Measurements from ENCODE around the gene IGHMBP2.

The IGHMBP2 gene

DNA sequence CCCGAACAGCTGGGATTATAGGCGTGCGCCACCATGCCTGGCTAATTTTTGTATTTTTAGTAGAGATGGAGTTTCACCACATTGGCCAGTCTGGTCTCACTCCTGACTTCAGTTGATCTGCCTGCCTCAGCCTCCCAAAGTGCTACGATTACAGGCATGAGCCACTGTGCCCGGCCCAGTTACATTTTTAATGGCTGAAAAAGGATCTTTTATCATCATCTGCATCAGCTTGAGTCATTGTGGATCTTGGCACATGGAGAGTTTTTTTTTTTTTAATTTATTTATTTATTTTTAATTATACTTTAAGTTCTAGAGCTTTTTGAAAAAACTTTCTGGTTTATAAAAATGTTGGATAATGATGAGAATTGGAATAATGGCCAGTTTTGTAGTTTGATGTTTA, 8.6 kb downstream of the IGHMBP2 start:
- Histone ChIP-seq H3K27ac (no peak overlapping the region), H3K4me3 (ENCODE audit: low read depth in 1 of 2, low read length in 1 of 2) (no peak overlapping the region), H3K27me3 (no peaks in the 10 kb centered on the region), H3K9me3 (no peaks in the 10 kb centered on the region), H3K36me3 (peaks cover 91% of the 10 kb centered on the region), H3K4me1 (ENCODE audit: control insufficient read depth in 1 of 2, insufficient read depth in 1 of 2, low read depth in 1 of 2, low read length in 1 of 2) (no peaks in the 10 kb centered on the region)
- TF ChIP-seq, protein P1, sequence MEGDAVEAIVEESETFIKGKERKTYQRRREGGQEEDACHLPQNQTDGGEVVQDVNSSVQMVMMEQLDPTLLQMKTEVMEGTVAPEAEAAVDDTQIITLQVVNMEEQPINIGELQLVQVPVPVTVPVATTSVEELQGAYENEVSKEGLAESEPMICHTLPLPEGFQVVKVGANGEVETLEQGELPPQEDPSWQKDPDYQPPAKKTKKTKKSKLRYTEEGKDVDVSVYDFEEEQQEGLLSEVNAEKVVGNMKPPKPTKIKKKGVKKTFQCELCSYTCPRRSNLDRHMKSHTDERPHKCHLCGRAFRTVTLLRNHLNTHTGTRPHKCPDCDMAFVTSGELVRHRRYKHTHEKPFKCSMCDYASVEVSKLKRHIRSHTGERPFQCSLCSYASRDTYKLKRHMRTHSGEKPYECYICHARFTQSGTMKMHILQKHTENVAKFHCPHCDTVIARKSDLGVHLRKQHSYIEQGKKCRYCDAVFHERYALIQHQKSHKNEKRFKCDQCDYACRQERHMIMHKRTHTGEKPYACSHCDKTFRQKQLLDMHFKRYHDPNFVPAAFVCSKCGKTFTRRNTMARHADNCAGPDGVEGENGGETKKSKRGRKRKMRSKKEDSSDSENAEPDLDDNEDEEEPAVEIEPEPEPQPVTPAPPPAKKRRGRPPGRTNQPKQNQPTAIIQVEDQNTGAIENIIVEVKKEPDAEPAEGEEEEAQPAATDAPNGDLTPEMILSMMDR (IDR thresholded peaks at IDR 0.05): no peak

DNA sequence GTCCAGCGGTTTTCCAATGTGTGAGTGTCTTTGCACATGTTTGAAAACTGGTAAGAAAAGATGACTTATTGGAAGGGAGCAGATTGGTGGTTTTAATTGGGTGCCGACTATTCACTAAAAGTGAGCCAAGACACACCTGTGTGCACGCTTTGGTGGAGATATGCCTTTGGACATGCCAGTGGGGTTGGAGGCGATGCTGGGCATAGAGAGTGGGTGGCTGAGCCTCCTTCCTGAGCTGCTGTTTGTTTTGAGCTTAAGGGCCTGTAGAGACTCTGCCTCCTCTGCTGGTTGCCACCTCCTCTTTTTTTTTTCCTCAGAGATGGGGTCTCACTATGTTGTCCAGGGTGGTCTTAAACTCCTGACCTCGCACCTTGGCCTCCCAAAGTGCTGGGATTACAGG, 9.5 kb downstream of the IGHMBP2 start:
- TF ChIP-seq, protein P1 (IDR thresholded peaks at IDR 0.05): no peak

DNA sequence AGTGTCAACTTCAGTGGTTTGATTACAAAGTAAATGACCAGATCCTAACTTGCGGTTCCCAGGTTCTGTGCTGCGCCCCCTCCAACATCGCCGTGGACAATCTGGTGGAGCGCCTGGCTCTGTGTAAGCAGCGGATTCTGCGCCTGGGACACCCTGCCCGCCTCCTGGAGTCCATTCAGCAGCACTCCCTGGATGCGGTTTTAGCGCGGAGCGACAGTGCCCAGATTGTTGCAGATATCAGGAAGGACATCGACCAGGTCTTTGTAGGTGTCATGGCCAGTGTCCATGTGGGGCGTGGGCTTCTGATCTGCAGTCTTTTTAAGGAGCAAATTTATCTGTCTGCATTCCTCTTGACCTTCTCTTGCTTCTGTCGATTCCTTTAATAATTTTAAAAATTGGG, 11.1 kb downstream of the IGHMBP2 start:
- H3K4me1 ChIP-seq (ENCODE audit: control insufficient read depth in 1 of 2, insufficient read depth in 1 of 2, low read depth in 1 of 2, low read length in 1 of 2): no peaks in the 10 kb centered on the region
- no peaks in the 10 kb centered on the region for H3K9me3 ChIP-seq
- TF ChIP-seq, protein P1 (IDR thresholded peaks at IDR 0.05): no peak
- H3K36me3 ChIP-seq: peaks cover 87% of the 10 kb centered on the region
- no peak overlapping the region for H3K4me3 ChIP-seq (ENCODE audit: low read depth in 1 of 2, low read length in 1 of 2)
- H3K27me3 ChIP-seq: no peaks in the 10 kb centered on the region
- H3K27ac ChIP-seq: no peak overlapping the region

More for the DNA sequence above, 9.5 kb downstream of the IGHMBP2 start:
- no peaks in the 10 kb centered on the region for H3K4me1 ChIP-seq (ENCODE audit: control insufficient read depth in 1 of 2, insufficient read depth in 1 of 2, low read depth in 1 of 2, low read length in 1 of 2)
- no peaks in the 10 kb centered on the region for H3K27me3 ChIP-seq
- peaks cover 90% of the 10 kb centered on the region for H3K36me3 ChIP-seq
- no peak overlapping the region for H3K4me3 ChIP-seq (ENCODE audit: low read depth in 1 of 2, low read length in 1 of 2)
- no peaks in the 10 kb centered on the region for H3K9me3 ChIP-seq
- no peak overlapping the region for H3K27ac ChIP-seq

DNA sequence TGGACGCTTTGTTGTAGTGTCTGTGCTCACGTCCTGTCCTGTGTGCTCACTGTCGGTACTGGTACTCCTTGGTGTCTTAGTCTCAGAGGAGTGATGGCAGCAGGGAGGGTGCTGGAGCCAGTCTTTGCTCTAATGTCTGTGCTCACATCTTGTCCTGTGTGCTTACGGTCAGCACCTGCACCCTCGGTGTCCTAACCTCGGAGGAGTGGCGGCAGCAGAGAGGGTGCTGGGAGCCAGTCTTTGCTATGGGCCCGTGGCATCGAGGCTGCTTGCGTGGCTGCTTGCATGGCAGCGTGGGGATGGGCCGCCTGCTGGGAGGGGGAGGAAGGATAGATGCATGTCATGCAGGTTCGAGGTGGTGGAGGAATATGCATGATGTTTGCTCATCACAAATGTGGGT, 12.7 kb downstream of the IGHMBP2 start:
- no peaks in the 10 kb centered on the region for H3K9me3 ChIP-seq
- no peaks in the 10 kb centered on the region for H3K27me3 ChIP-seq
- TF ChIP-seq, protein P1 (IDR thresholded peaks at IDR 0.05): no peak
- no peaks in the 10 kb centered on the region for H3K4me1 ChIP-seq (ENCODE audit: control insufficient read depth in 1 of 2, insufficient read depth in 1 of 2, low read depth in 1 of 2, low read length in 1 of 2)
- peaks cover 84% of the 10 kb centered on the region for H3K36me3 ChIP-seq
- no peak overlapping the region for H3K27ac ChIP-seq
- no peak overlapping the region for H3K4me3 ChIP-seq (ENCODE audit: low read depth in 1 of 2, low read length in 1 of 2)

DNA sequence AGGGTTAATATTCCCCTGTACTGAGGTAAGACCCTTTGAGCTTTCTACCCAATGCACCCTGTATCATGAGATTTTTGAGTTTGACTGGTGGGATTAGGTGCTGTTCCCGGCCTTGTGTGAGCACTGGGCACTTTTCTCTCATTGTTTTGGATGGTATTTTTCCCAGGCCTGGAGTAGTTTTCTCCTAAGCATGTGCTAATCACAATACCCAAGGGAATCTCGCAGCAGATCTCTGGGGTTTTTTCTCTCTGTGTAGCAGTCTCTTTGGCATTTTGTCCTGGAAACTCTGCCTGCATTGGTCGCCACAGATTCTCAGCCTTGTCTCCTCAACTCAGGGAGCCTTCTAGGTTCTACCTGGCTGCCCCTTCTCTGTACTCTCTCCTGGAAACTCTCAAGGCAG, 19.9 kb downstream of the IGHMBP2 start:
- Histone ChIP-seq H3K27ac (no peak overlapping the region), H3K27me3 (no peaks in the 10 kb centered on the region), H3K36me3 (peaks cover 51% of the 10 kb centered on the region), H3K4me1 (ENCODE audit: control insufficient read depth in 1 of 2, insufficient read depth in 1 of 2, low read depth in 1 of 2, low read length in 1 of 2) (peaks cover 16 to 17% of the 10 kb centered on the region in 2 experiments), H3K9me3 (no peaks in the 10 kb centered on the region), H3K4me3 (ENCODE audit: low read depth in 1 of 2, low read length in 1 of 2) (no peak overlapping the region)
- TF ChIP-seq, protein P1 (IDR thresholded peaks at IDR 0.05): no peak

Measured in neutrophil (primary cell).